ENCODE measurements around the gene PRAC1.

The PRAC1 gene

GRCh38 chr17:48737330-48738043, 15.2 kb upstream of the PRAC1 start:
- in situ Hi-C loops (cut with MboI; ENCODE audit: low pct_unique_long_range_greater_than_20kb, low sequenced_read_pairs, unreplicated experiment) = no loop called here

DNA sequence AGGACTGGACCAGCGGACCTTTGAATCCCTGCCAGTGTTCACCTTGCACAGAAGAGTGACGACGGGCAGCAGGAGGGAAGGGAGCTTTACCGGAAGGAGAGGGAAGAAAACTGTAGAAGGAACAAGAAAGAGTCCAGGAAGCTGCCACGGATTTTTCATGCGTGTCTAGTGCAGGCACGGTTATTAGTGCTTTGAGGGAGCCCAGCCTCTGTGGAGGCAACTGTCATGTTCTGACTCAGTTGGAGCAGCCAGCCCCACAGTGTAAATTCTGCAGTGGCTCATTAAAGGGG, 12.7 kb upstream of the PRAC1 start:
- in situ Hi-C loops (cut with MboI; ENCODE audit: low pct_unique_long_range_greater_than_20kb, low sequenced_read_pairs, unreplicated experiment) = no loop called here
- no peak for DNase-seq (ENCODE audit: low spot score)
- TF ChIP-seq, protein P1, sequence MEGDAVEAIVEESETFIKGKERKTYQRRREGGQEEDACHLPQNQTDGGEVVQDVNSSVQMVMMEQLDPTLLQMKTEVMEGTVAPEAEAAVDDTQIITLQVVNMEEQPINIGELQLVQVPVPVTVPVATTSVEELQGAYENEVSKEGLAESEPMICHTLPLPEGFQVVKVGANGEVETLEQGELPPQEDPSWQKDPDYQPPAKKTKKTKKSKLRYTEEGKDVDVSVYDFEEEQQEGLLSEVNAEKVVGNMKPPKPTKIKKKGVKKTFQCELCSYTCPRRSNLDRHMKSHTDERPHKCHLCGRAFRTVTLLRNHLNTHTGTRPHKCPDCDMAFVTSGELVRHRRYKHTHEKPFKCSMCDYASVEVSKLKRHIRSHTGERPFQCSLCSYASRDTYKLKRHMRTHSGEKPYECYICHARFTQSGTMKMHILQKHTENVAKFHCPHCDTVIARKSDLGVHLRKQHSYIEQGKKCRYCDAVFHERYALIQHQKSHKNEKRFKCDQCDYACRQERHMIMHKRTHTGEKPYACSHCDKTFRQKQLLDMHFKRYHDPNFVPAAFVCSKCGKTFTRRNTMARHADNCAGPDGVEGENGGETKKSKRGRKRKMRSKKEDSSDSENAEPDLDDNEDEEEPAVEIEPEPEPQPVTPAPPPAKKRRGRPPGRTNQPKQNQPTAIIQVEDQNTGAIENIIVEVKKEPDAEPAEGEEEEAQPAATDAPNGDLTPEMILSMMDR (IDR thresholded peaks at IDR 0.05; ENCODE audit: extremely low read depth, insufficient read depth, missing control alignments) = no peak

More at GRCh38 chr17:48737330-48738043, 15.2 kb upstream of the PRAC1 start:
- TF ChIP-seq, protein P1 (IDR thresholded peaks at IDR 0.05; ENCODE audit: extremely low read depth, insufficient read depth, missing control alignments) = no peak
- no peak for DNase-seq (ENCODE audit: low spot score)

DNA sequence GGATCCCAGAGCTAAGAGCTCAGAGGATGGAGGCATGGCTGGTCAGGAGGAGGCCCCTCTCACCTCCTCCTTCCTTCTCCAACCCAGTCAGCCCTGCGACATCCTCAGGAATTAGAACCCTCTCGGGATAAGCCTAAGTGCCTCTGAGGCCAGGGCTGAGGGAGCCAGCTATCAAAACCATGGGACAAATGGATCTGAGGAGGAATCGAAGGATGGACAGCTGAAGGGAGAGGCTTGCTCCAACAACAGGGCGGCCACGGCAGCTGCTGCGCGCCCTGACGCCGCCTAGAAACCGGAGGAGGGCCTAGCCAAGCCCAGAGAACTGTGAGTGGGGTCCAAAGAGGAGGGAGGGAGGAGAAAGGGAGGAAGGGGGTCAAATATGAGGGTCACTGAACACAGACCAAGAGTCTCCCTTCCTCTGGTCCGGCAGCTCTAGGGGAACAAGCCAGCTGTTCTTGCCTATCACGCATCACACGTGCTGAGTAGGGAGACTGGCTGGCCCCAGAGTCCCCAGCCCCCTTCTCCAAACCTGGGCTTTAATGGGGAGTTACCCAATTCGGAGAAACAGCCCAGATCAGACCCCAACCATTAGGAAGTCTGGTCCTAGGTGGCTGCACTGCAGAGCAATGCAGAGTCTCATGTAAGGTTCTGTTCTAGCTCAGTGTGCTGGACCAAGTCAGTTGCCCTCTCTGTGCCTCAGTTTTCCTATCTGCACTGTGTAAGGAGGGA, 12.2 kb upstream of the PRAC1 start:
- TF ChIP-seq, protein P1 (IDR thresholded peaks at IDR 0.05; ENCODE audit: extremely low read depth, insufficient read depth, missing control alignments) = no peak
- in situ Hi-C loops (cut with MboI; ENCODE audit: low pct_unique_long_range_greater_than_20kb, low sequenced_read_pairs, unreplicated experiment) = no loop called here
- no peak for DNase-seq (ENCODE audit: low spot score)

DNA sequence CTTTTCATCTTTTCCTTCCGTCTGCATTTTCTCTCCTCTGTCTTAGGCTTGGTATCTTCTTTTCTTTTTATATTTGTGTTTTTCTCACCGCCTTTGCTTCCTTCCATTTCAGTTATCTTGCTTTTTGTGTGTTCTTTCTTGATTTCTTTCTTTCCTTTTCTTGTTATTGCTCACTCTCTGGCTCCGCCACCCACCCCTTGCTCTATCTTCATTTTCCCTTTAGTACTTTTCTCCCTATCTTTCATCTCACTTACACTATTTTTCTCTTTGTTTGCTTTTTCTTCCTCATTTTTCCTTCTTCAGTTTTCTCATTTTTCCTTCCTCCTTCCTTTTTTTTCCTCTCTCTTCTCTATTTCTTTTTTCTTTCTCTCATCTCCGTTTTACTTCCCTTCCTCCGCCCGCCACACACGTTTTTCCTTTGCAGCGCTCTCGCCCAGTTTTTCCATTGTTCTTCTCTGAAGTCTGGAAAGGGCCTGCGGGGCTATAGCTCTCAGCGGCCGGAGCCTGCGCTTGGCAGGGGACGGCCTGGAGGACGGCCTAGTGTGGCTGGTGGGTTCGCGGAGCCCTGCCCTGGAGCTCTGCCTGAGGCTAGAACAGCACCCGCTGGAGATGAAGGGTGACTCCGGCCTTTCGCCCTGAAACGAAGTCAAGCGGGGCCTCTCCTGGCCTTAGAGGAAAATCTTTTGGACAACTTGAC, 11.5 kb upstream of the PRAC1 start:
- in situ Hi-C loops (cut with MboI; ENCODE audit: low pct_unique_long_range_greater_than_20kb, low sequenced_read_pairs, unreplicated experiment) = no loop called here
- TF ChIP-seq, protein P1 (IDR thresholded peaks at IDR 0.05; ENCODE audit: extremely low read depth, insufficient read depth, missing control alignments) = no peak
- no peak for DNase-seq (ENCODE audit: low spot score)

DNA sequence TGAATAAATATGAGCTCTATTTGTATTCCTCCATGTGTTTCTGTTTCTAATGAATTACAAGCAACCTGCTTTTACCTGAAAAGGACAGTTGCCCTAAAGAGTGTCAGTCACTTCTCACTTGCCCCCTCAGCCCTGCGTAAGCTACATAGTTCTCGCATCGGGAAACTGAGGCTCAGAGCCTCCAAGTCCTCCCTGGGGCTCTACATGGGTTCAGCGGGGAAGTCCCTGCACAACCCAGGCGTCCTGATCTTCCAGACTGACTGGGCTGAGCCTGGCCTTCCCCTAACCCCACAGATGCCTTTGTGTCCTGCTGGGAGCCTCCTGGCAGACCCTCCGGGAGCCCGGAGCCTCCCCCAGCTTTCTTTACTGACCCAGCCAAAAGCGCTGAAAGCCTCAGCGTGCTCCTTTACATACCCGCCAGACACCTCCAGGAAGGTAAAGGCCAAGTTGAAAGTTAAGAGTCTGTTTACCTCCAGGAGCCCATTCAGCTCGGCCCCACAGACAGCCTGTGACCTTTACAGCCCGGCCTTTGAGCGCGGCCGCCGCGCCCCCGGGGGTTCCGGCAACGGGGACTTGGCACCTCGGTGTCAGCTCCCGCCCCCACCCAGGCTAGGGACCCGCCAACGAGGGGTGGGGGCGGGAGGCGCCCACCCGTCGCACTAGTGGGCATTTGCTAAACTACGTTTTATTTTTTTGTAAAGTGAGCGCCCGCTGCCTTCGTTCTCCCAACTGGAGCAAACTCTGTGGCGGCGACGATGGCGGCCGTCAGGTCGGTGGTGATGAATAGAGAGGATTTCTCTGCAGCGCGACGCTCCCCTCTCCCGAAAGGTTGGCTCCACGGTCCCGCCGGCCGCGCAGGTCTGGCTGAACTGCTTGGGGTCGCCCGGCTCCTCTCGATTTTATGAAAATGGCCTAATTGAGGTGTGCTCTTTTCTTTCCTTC, 10.6 kb upstream of the PRAC1 start:
- no peak for DNase-seq (ENCODE audit: low spot score)
- in situ Hi-C loops (cut with MboI; ENCODE audit: low pct_unique_long_range_greater_than_20kb, low sequenced_read_pairs, unreplicated experiment) = no loop called here
- TF ChIP-seq, protein P1 (IDR thresholded peaks at IDR 0.05; ENCODE audit: extremely low read depth, insufficient read depth, missing control alignments) = no peak

DNA sequence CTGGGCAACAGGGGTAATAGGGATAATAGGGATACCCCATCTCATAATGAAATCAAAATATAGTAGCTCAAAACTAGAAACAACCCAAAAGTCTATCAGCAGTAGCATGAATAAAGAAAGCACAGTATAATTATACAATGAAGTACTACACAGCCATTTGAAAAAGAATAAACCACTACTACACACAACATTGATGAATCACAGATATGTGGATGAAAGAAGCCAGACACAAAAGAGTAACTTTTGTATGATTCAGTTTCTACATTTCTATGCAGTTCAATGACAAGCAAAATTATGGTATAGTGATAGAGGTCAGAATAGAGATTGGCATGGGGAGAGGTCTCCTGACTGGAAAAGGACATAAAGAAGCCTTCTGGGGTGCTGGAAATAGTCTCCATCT, 9.0 kb upstream of the PRAC1 start:
- DNase-seq (ENCODE audit: low spot score) = no peak
- TF ChIP-seq, protein P1 (IDR thresholded peaks at IDR 0.05; ENCODE audit: extremely low read depth, insufficient read depth, missing control alignments) = no peak
- in situ Hi-C loops (cut with MboI; ENCODE audit: low pct_unique_long_range_greater_than_20kb, low sequenced_read_pairs, unreplicated experiment) = no loop called here

All from GM13977 (cell line).